HepG2 (cell line): ENCODE measurements around the gene DLG1. TPM values are rescaled to one million over a fixed set of nuclear protein-coding genes. Genes with fewer than 3 reads are reported as not detected.

Experiments
- ARHGAP35 ChIP-seq: sonication (generic); formaldehyde crosslinking; IDR thresholded peaks from 2 replicates; pipeline ENCODE4 v1.9.0; 2022; ENCODE audit warnings: mild to moderate bottlenecking, inconsistent platforms, moderate library complexity, missing genetic modification reagents, borderline replicate concordance
- ARID2 ChIP-seq: sonication (generic); formaldehyde crosslinking; IDR thresholded peaks from 2 replicates; pipeline ENCODE4 v1.8.1; 2022; ENCODE audit warnings: mild to moderate bottlenecking, missing genetic modification reagents, borderline replicate concordance
- ELF3 ChIP-seq: IDR thresholded peaks from 2 replicates; pipeline ENCODE4 v1.6.1; 2016; ENCODE audit warnings: missing genetic modification reagents, missing compliant biosample characterization
- HOXA3 ChIP-seq: sonication (generic); formaldehyde crosslinking; IDR thresholded peaks from 2 replicates; pipeline ENCODE4 v1.5.0; 2020; ENCODE audit warnings: missing genetic modification reagents
- IRF2 ChIP-seq: IDR thresholded peaks from 2 replicates; pipeline ENCODE4 v1.6.1; 2018; ENCODE audit warnings: missing genetic modification reagents, missing compliant biosample characterization
- KAT8 ChIP-seq: IDR thresholded peaks from 2 replicates; pipeline ENCODE4 v1.6.1; 2016; ENCODE audit warnings: missing genetic modification reagents, missing compliant biosample characterization
- MEIS2 ChIP-seq: sonication (generic); formaldehyde crosslinking; IDR thresholded peaks from 2 replicates; pipeline ENCODE4 v1.9.0; 2021; ENCODE audit warnings: mild to moderate bottlenecking, missing genetic modification reagents
- RFX3 ChIP-seq: IDR thresholded peaks from 2 replicates; pipeline ENCODE4 v1.6.1; 2016; ENCODE audit warnings: missing biosample characterization, missing genetic modification reagents
- RNF2 ChIP-seq: fragments of 450-650 bp; conservative IDR thresholded peaks from 2 replicates; pipeline ENCODE4 v1.6.1; 2016; ENCODE audit warnings: low read depth
- TGIF2 ChIP-seq: IDR thresholded peaks from 2 replicates; pipeline ENCODE4 v1.6.1; 2016; ENCODE audit warnings: control low read depth, missing compliant biosample characterization
- ZBED4 ChIP-seq: sonication (generic); formaldehyde crosslinking; IDR thresholded peaks from 2 replicates; pipeline ENCODE4 v1.4.0; 2020; ENCODE audit warnings: missing genetic modification reagents, borderline replicate concordance
- ZEB1 ChIP-seq: IDR thresholded peaks from 2 replicates; pipeline ENCODE4 v1.6.1; 2012; ENCODE audit warnings: mild to moderate bottlenecking, low read depth, inconsistent platforms; ENCODE audit not compliant: insufficient replicate concordance
- ZFP90 ChIP-seq: sonication (generic); formaldehyde crosslinking; IDR thresholded peaks from 2 replicates; pipeline ENCODE4 v1.8.0; 2022; ENCODE audit warnings: missing genetic modification reagents, mild to moderate bottlenecking, inconsistent platforms, borderline replicate concordance
- ZNF30 ChIP-seq: sonication (generic); formaldehyde crosslinking; IDR thresholded peaks from 2 replicates; pipeline ENCODE4 v1.5.0; 2020; ENCODE audit warnings: mild to moderate bottlenecking, missing genetic modification reagents
- ZNF501 ChIP-seq: sonication (generic); formaldehyde crosslinking; IDR thresholded peaks from 2 replicates; pipeline ENCODE4 v1.5.1; 2020; ENCODE audit warnings: mild to moderate bottlenecking, moderate library complexity, missing genetic modification reagents
- ZNF574 ChIP-seq: sonication (generic); formaldehyde crosslinking; IDR thresholded peaks from 2 replicates; pipeline ENCODE4 v1.4.0; 2020; ENCODE audit warnings: missing genetic modification reagents
- ZNF672 ChIP-seq: sonication (generic); formaldehyde crosslinking; IDR thresholded peaks from 2 replicates; pipeline ENCODE4 v1.8.1; 2022; ENCODE audit warnings: missing genetic modification reagents
- ZNF775 ChIP-seq: sonication (generic); formaldehyde crosslinking; IDR thresholded peaks from 2 replicates; pipeline ENCODE4 v1.4.0; 2020; ENCODE audit warnings: missing genetic modification reagents, mild to moderate bottlenecking, moderate library complexity, borderline replicate concordance
- polyA plus RNA-seq, 8 experiments: library from polyadenylated mRNA; depleted of rRNA in 3 of 8; stranded (reverse) in 7 of 8; unstranded in 1 of 8; fragments of >200 nt; fragmentation: Illumina TruSeq in 4 of 8; extraction: Trizol in 4 of 8; gene quantifications; 2 replicates each; pipeline versions ENCODE4 v1.2.1 to v1.2.3, GENCODE V29; 2011 to 2016; ENCODE audit warnings: low read depth in 4 of 8, missing spikeins in 1 of 8, mixed read lengths in 1 of 8; ENCODE audit not compliant: insufficient read depth in 1 of 8
- total RNA-seq, 5 experiments: library from RNA; depleted of rRNA; stranded (reverse); fragments of >200 nt; fragmentation: Illumina TruSeq; extraction: Trizol; gene quantifications; 2 replicates each; pipeline ENCODE4 v1.2.3, GENCODE V29; 2016; ENCODE audit warnings: low read depth in 1 of 5
- TF ChIP-seq, protein P1 (sequence below): sonication (generic); formaldehyde crosslinking; conservative IDR thresholded peaks from 2 replicates; pipeline ENCODE4 v1.4.0; 2020; ENCODE audit warnings: missing genetic modification reagents
- TF ChIP-seq, protein P2 (sequence below): sonication (generic); formaldehyde crosslinking; IDR thresholded peaks from 2 replicates; pipeline ENCODE4 v1.8.1; 2023; ENCODE audit warnings: mild to moderate bottlenecking, missing genetic modification reagents

Gene DLG1
- total and polyA plus RNA-seq, 2 of the 13 experiments (the other 11 are each of a cell fraction or from before 2014, with no cell fraction given), result 30.5 to 104 TPM

- TF ChIP-seq ZBED4 (0 out of 2 replicates have a peak, but pooled peaks have one; percentile 13), ZNF672 (CRISPR knock-in tag) (no peak), ZNF775 (CRISPR knock-in tag) (0 out of 2 replicates have a peak, but pooled peaks have one; percentile 68), ZEB1 (no peak), TGIF2 (CRISPR knock-in tag) (peak; percentile 22; the same call in 1 of the 2 replicates), MEIS2 (CRISPR knock-in tag) (0 out of 2 replicates have a peak, but pooled peaks have one; percentile 19), ZNF30 (CRISPR knock-in tag) (no peak), RFX3 (CRISPR knock-in tag) (peak; percentile 61; the same call in 1 of the 2 replicates), ELF3 (CRISPR knock-in tag) (peak; percentile 22; the same call in 1 of the 2 replicates), HOXA3 (CRISPR knock-in tag) (peak; percentile 29; the same call in 1 of the 2 replicates), IRF2 (peak; percentile 11; the same call in 1 of the 2 replicates), ZNF574 (peak; percentile 15; the same call in 1 of the 2 replicates), RNF2 (no peak), ARID2 (CRISPR knock-in tag) (peak; percentile 77; the same call in 1 of the 2 replicates), ZFP90 (CRISPR knock-in tag) (0 out of 2 replicates have a peak, but pooled peaks have one; percentile 50), KAT8 (CRISPR knock-in tag) (peak; percentile 39; the same call in 1 of the 2 replicates), ARHGAP35 (CRISPR knock-in tag) (peak; percentile 26; the same call in 1 of the 2 replicates), ZNF501 (CRISPR knock-in tag) (no peak; the same call in 1 of the 2 replicates)
- TF ChIP-seq, protein P1, sequence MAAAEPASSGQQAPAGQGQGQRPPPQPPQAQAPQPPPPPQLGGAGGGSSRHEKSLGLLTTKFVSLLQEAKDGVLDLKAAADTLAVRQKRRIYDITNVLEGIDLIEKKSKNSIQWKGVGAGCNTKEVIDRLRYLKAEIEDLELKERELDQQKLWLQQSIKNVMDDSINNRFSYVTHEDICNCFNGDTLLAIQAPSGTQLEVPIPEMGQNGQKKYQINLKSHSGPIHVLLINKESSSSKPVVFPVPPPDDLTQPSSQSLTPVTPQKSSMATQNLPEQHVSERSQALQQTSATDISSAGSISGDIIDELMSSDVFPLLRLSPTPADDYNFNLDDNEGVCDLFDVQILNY (CRISPR knock-in tag), result no peak
- TF ChIP-seq, protein P2, sequence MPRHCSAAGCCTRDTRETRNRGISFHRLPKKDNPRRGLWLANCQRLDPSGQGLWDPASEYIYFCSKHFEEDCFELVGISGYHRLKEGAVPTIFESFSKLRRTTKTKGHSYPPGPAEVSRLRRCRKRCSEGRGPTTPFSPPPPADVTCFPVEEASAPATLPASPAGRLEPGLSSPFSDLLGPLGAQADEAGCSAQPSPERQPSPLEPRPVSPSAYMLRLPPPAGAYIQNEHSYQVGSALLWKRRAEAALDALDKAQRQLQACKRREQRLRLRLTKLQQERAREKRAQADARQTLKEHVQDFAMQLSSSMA (CRISPR knock-in tag), result 0 out of 2 replicates have a peak, but pooled peaks have one; percentile 43
Measured at GRCh38 chr3:197298945-197299854, 788 bp upstream of the DLG1 start (continued).
